Mesenchymal stem cell (in vitro differentiated cells and primary cell): Measurements from ENCODE around the gene KLHL28.

Experiments
- DNase-seq: peaks from one replicate; pipeline ENCODE4 v3.0.0-alpha.2; 2013
- H2AFZ ChIP-seq: one replicate; pipeline ENCODE4 v1.6.1; 2013; ENCODE audit warnings: low read depth, mild to moderate bottlenecking, control low read depth, inconsistent platforms, low read length, moderate library complexity
- H2AK5ac ChIP-seq: 2 replicates; pipeline ENCODE4 v1.6.1; 2013; ENCODE audit warnings: low read length, moderate library complexity, mild to moderate bottlenecking, inconsistent platforms; ENCODE audit not compliant: severe bottlenecking
- H2BK120ac ChIP-seq: one replicate; pipeline ENCODE4 v1.6.1; 2013; ENCODE audit warnings: low read depth, mild to moderate bottlenecking, inconsistent platforms, low read length, moderate library complexity
- H2BK12ac ChIP-seq, 2 experiments: one replicate each; pipeline ENCODE4 v1.6.1; 2013; ENCODE audit warnings: inconsistent platforms in 2 of 2, low read length in 2 of 2, mild to moderate bottlenecking in 2 of 2, moderate library complexity in 2 of 2, control low read depth in 1 of 2
- H2BK15ac ChIP-seq: one replicate; pipeline ENCODE4 v1.6.1; 2013; ENCODE audit warnings: mild to moderate bottlenecking, low read depth, inconsistent platforms; ENCODE audit not compliant: poor library complexity, severe bottlenecking
- H2BK5ac ChIP-seq: 2 replicates; pipeline ENCODE4 v1.6.1; 2013; ENCODE audit warnings: low read depth, mild to moderate bottlenecking, low read length, control low read depth, inconsistent platforms; ENCODE audit not compliant: poor library complexity, severe bottlenecking
- H3K14ac ChIP-seq, 2 experiments: one replicate each; pipeline ENCODE4 v1.6.1; 2013; ENCODE audit warnings: inconsistent platforms in 2 of 2, low read length in 2 of 2, control low read depth in 1 of 2, mild to moderate bottlenecking in 1 of 2, moderate library complexity in 1 of 2
- H3K18ac ChIP-seq, 2 experiments: one replicate each; pipeline ENCODE4 v1.6.1; 2013; ENCODE audit warnings: inconsistent platforms in 2 of 2, low read length in 2 of 2, control low read depth in 1 of 2, low read depth in 1 of 2, mild to moderate bottlenecking in 1 of 2
- H3K23ac ChIP-seq, 2 experiments: one replicate each; pipeline ENCODE4 v1.6.1; 2013; ENCODE audit warnings: inconsistent platforms in 2 of 2, low read length in 2 of 2, mild to moderate bottlenecking in 2 of 2, moderate library complexity in 2 of 2, control low read depth in 1 of 2
- H3K27ac ChIP-seq: 2 replicates; pipeline ENCODE4 v1.5.1; 2013; ENCODE audit warnings: mild to moderate bottlenecking, moderate library complexity, low read length, control low read depth, inconsistent platforms; ENCODE audit not compliant: poor library complexity, severe bottlenecking
- H3K27me3 ChIP-seq, 2 experiments: 2 replicates each; pipeline versions ENCODE4 v1.6.1 to v1.7.0; 2013; ENCODE audit warnings: low read length in 2 of 2, mild to moderate bottlenecking in 2 of 2, moderate library complexity in 2 of 2, control low read depth in 1 of 2, inconsistent platforms in 1 of 2; ENCODE audit not compliant: control insufficient read depth in 1 of 2, insufficient read depth in 1 of 2
- H3K36me3 ChIP-seq, 2 experiments: 2 replicates each; pipeline versions ENCODE4 v1.6.1 to v1.7.0; 2013; ENCODE audit warnings: low read length in 2 of 2, control low read depth in 1 of 2, inconsistent platforms in 1 of 2, low read depth in 1 of 2, mild to moderate bottlenecking in 1 of 2; ENCODE audit not compliant: insufficient read depth in 2 of 2, control insufficient read depth in 1 of 2
- H3K4ac ChIP-seq, 2 experiments: one replicate each; pipeline ENCODE4 v1.6.1; 2013; ENCODE audit warnings: inconsistent platforms in 2 of 2, low read length in 2 of 2, mild to moderate bottlenecking in 2 of 2, moderate library complexity in 2 of 2, control low read depth in 1 of 2, low read depth in 1 of 2
- H3K4me1 ChIP-seq: 2 replicates; pipeline ENCODE4 v1.6.1; 2013; ENCODE audit warnings: low read depth, low read length, control low read depth; ENCODE audit not compliant: control insufficient read depth, insufficient read depth
- H3K4me2 ChIP-seq: 2 replicates; pipeline ENCODE4 v1.6.1; 2013; ENCODE audit warnings: low read length, mild to moderate bottlenecking, inconsistent platforms; ENCODE audit not compliant: poor library complexity, severe bottlenecking
- H3K4me3 ChIP-seq, 2 experiments: 2 replicates each; pipeline versions ENCODE4 v1.5.1 to v1.7.0; 2013; ENCODE audit warnings: low read length in 2 of 2, mild to moderate bottlenecking in 2 of 2, control low read depth in 1 of 2, low read depth in 1 of 2; ENCODE audit not compliant: insufficient read depth in 1 of 2
- H3K79me1 ChIP-seq: replicated peaks from 2 replicates; pipeline ENCODE4 v1.6.1; 2013; ENCODE audit warnings: mild to moderate bottlenecking, control low read depth, low read length, inconsistent platforms; ENCODE audit not compliant: poor library complexity, severe bottlenecking
- H3K9ac ChIP-seq: 2 replicates; pipeline ENCODE4 v1.7.0; 2013; ENCODE audit warnings: mild to moderate bottlenecking, low read length, moderate library complexity
- H3K9me3 ChIP-seq: 2 replicates; pipeline ENCODE4 v1.7.0; 2013; ENCODE audit warnings: mild to moderate bottlenecking, low read length; ENCODE audit not compliant: control insufficient read depth
- H4K8ac ChIP-seq: one replicate; pipeline ENCODE4 v1.6.1; 2013; ENCODE audit warnings: inconsistent platforms, mild to moderate bottlenecking, low read length, moderate library complexity
- H4K91ac ChIP-seq: one replicate; pipeline ENCODE4 v1.6.1; 2013; ENCODE audit warnings: mild to moderate bottlenecking, low read length, inconsistent platforms
- WGBS: methylation state at CpG from one replicate; pipeline ENCODE4 v1.1.7; 2013; ENCODE audit warnings: mixed read lengths; 5-methylcytosine and 5-hydroxymethylcytosine counted together

The KLHL28 gene

GRCh38 chr14:44955528-44955927, 6.2 kb downstream of the KLHL28 start:
- no peaks in the 10 kb centered on the region for H3K9me3 ChIP-seq
- no peaks in the 10 kb centered on the region for H3K27me3 ChIP-seq
- H2BK12ac ChIP-seq: no peak overlapping the region
- no peak overlapping the region for H2AK5ac ChIP-seq
- no peak overlapping the region for H3K18ac ChIP-seq
- no peak overlapping the region for H4K91ac ChIP-seq
- H4K8ac ChIP-seq: no peak overlapping the region
- H3K14ac ChIP-seq: no peak overlapping the region
- no peak overlapping the region for H3K27ac ChIP-seq
- H3K23ac ChIP-seq: no peak overlapping the region
- no peaks in the 10 kb centered on the region for H3K4me1 ChIP-seq
- H2BK120ac ChIP-seq: no peak overlapping the region
- no peak overlapping the region for H2AFZ ChIP-seq
- WGBS: 71% methylated on average over 3 of the region's 3 CpGs
- no peak for DNase-seq
- no peak overlapping the region for H3K4me2 ChIP-seq
- H3K4ac ChIP-seq: no peak overlapping the region
- H2BK15ac ChIP-seq: no peak overlapping the region
- H3K36me3 ChIP-seq: peaks cover 0 to 16% of the 10 kb centered on the region in 2 experiments
- H3K4me3 ChIP-seq: no peak overlapping the region
- H3K79me1 ChIP-seq: peaks cover 16% of the 10 kb centered on the region
- H2BK5ac ChIP-seq: no peak overlapping the region
- H3K9ac ChIP-seq: no peak overlapping the region

- Histone ChIP-seq H2BK15ac (no peak overlapping the region), H3K4me1 (no peaks in the 10 kb centered on the region), H3K27ac (no peak overlapping the region), H2AK5ac (no peak overlapping the region), H4K91ac (no peak overlapping the region), H4K8ac (no peak overlapping the region), H3K18ac (no peak overlapping the region), H2AFZ (no peak overlapping the region), H3K79me1 (peaks cover 16% of the 10 kb centered on the region), H3K4me3 (no peak overlapping the region), H3K9ac (no peak overlapping the region), H2BK5ac (no peak overlapping the region), H3K14ac (no peak overlapping the region), H3K4ac (no peak overlapping the region), H3K27me3 (no peaks in the 10 kb centered on the region), H2BK12ac (no peak overlapping the region), H2BK120ac (no peak overlapping the region), H3K9me3 (no peaks in the 10 kb centered on the region), H3K36me3 (peaks cover 0 to 17% of the 10 kb centered on the region in 2 experiments), H3K4me2 (no peak overlapping the region), H3K23ac (no peak overlapping the region)
- WGBS: 92% methylated on average over 2 of the region's 3 CpGs
- DNase-seq: no peak
These were observed 7.0 kb downstream of the KLHL28 start for GRCh38 chr14:44954750-44955149.

GRCh38 chr14:44952391-44953110, 9.2 kb downstream of the KLHL28 start:
- H3K9ac ChIP-seq: no peak overlapping the region
- H4K91ac ChIP-seq: no peak overlapping the region
- no peak overlapping the region for H3K4me2 ChIP-seq
- H3K4me1 ChIP-seq: no peaks in the 10 kb centered on the region
- H3K36me3 ChIP-seq: peaks cover 0 to 24% of the 10 kb centered on the region in 2 experiments
- peaks cover 16% of the 10 kb centered on the region for H3K79me1 ChIP-seq
- no peak overlapping the region for H3K4me3 ChIP-seq
- no peak overlapping the region for H2AFZ ChIP-seq
- H2BK5ac ChIP-seq: no peak overlapping the region
- H3K27me3 ChIP-seq: no peaks in the 10 kb centered on the region
- no peak overlapping the region for H2BK12ac ChIP-seq
- WGBS: 100% methylated on average over 2 of the region's 4 CpGs
- H2BK15ac ChIP-seq: no peak overlapping the region
- H3K23ac ChIP-seq: no peak overlapping the region
- H3K9me3 ChIP-seq: no peaks in the 10 kb centered on the region
- H3K27ac ChIP-seq: no peak overlapping the region
- H3K4ac ChIP-seq: no peak overlapping the region
- no peak overlapping the region for H4K8ac ChIP-seq
- no peak overlapping the region for H3K18ac ChIP-seq
- DNase-seq: no peak
- no peak overlapping the region for H2AK5ac ChIP-seq
- H3K14ac ChIP-seq: no peak overlapping the region
- H2BK120ac ChIP-seq: no peak overlapping the region

GRCh38 chr14:44951051-44951450, 10.7 kb downstream of the KLHL28 start:
- no peak overlapping the region for H3K4me2 ChIP-seq
- H2AFZ ChIP-seq: no peak overlapping the region
- DNase-seq: no peak
- peaks cover 24% of the 10 kb centered on the region for H3K79me1 ChIP-seq
- H2AK5ac ChIP-seq: no peak overlapping the region
- peaks cover 5% of the 10 kb centered on the region for H3K9me3 ChIP-seq
- peaks cover 0 to 29% of the 10 kb centered on the region in 2 experiments for H3K36me3 ChIP-seq
- 94% methylated on average over 2 of the region's 2 CpGs for WGBS
- no peak overlapping the region for H3K4ac ChIP-seq
- H3K27me3 ChIP-seq: no peaks in the 10 kb centered on the region
- H2BK12ac ChIP-seq: no peak overlapping the region
- no peak overlapping the region for H3K4me3 ChIP-seq
- H3K14ac ChIP-seq: no peak overlapping the region
- no peak overlapping the region for H4K8ac ChIP-seq
- H2BK15ac ChIP-seq: no peak overlapping the region
- H3K23ac ChIP-seq: no peak overlapping the region
- no peak overlapping the region for H2BK120ac ChIP-seq
- no peak overlapping the region for H3K18ac ChIP-seq
- no peak overlapping the region for H3K27ac ChIP-seq
- H3K4me1 ChIP-seq: no peaks in the 10 kb centered on the region
- H4K91ac ChIP-seq: no peak overlapping the region
- H3K9ac ChIP-seq: no peak overlapping the region
- H2BK5ac ChIP-seq: no peak overlapping the region
